Natural killer cell (primary cell): ENCODE results near the gene CDK13. TPM values are rescaled to one million over a fixed set of nuclear protein-coding genes. Genes with fewer than 3 reads are reported as not detected.

Source experiments
- ATAC-seq, 3 donors: fragments of 150-1000 bp in 2 of 3; fragments of 200-7000 bp in 1 of 3; cut with Tn5 transposase; 1 replicate in 1 of 3; 2 replicates in 2 of 3; pipeline ENCODE4 v1.10.0; 2021; ENCODE audit warnings: mild to moderate bottlenecking in 2 of 3, moderate library complexity in 2 of 3
- DNase-seq, 2 donors: peaks; one replicate each; pipeline versions ENCODE4 v3.0.0 to v3.0.0-alpha.2; 2013 to 2021; ENCODE audit warnings: mixed read lengths in 1 of 2
- H3K27ac ChIP-seq: one replicate; pipeline ENCODE4 v1.5.1; 2013; ENCODE audit warnings: mild to moderate bottlenecking, low read length
- H3K27me3 ChIP-seq: one replicate; pipeline ENCODE4 v1.6.1; 2013; ENCODE audit warnings: low read length; ENCODE audit not compliant: control insufficient read depth, insufficient read depth
- H3K36me3 ChIP-seq: one replicate; pipeline ENCODE4 v1.6.1; 2013; ENCODE audit warnings: low read length; ENCODE audit not compliant: control insufficient read depth, insufficient read depth
- H3K4me1 ChIP-seq: one replicate; pipeline ENCODE4 v1.6.1; 2013; ENCODE audit warnings: low read length; ENCODE audit not compliant: control insufficient read depth, insufficient read depth
- H3K4me3 ChIP-seq: one replicate; pipeline ENCODE4 v1.5.1; 2013; ENCODE audit warnings: low read length
- H3K9me3 ChIP-seq: one replicate; pipeline ENCODE4 v1.6.1; 2013; ENCODE audit warnings: low read length; ENCODE audit not compliant: control insufficient read depth, insufficient read depth
- H3K27ac Mint-ChIP-seq, 2 donors: one replicate each; pipeline ENCODE4 v1.8.0; 2022; ENCODE audit warnings: mild to moderate bottlenecking in 2 of 2, mixed read lengths in 2 of 2, moderate library complexity in 1 of 2
- H3K27me3 Mint-ChIP-seq, 2 donors: one replicate each; pipeline ENCODE4 v1.8.0; 2022; ENCODE audit warnings: low read depth in 2 of 2, mixed read lengths in 2 of 2
- H3K36me3 Mint-ChIP-seq: one replicate; pipeline ENCODE4 v1.8.0; 2022; ENCODE audit warnings: mixed read lengths
- H3K4me1 Mint-ChIP-seq, 2 donors: one replicate each; pipeline ENCODE4 v1.8.0; 2022; ENCODE audit warnings: mixed read lengths in 2 of 2
- H3K4me3 Mint-ChIP-seq: one replicate; pipeline ENCODE4 v1.8.0; 2022; ENCODE audit warnings: mild to moderate bottlenecking, moderate library complexity, mixed read lengths
- H3K9me3 Mint-ChIP-seq, 2 donors: one replicate each; pipeline ENCODE4 v1.8.0; 2022; ENCODE audit warnings: mixed read lengths in 2 of 2
- CTCF ChIP-seq: fragments of 200-600 bp; IDR thresholded peaks from one replicate; pipeline ENCODE4 v1.8.0; 2022; ENCODE audit warnings: antibody characterized with exemption
- WGBS: methylation state at CpG from one replicate; pipeline ENCODE4 v1.1.7; 2013; ENCODE audit warnings: missing lambda C conversion rate; ENCODE audit not compliant: insufficient coverage; 5-methylcytosine and 5-hydroxymethylcytosine counted together
- intact Hi-C: fragments of 100-400 bp; cut with micrococcal nuclease; formaldehyde crosslinking; loops from one replicate; pipeline ENCODE4 v1.14.2; 2022
- total RNA-seq, 4 donors: library from RNA; stranded (reverse); fragments of 120-200 nt in 1 of 4; gene quantifications; one replicate each; pipeline versions ENCODE4 v1.2.3 to v1.2.4, GENCODE V29; 2013 to 2022

CDK13 gene
- total RNA-seq, 3 donors from 2014 or later (not counting 1 experiment from before 2014, with no cell fraction given): 149 to 179 (median 163) TPM

GRCh38 chr7:39978230-39978934, 28.3 kb downstream of the CDK13 start:
- Histone ChIP-seq H3K9me3 (no peaks in the 10 kb centered on the region), H3K4me3 (no peak overlapping the region), H3K27ac (no peak overlapping the region), H3K4me1 (peaks cover 21% of the 10 kb centered on the region), H3K27me3 (no peaks in the 10 kb centered on the region), H3K36me3 (no peaks in the 10 kb centered on the region)
- 53% methylated on average over 3 of the region's 3 CpGs for WGBS
- Mint-ChIP-seq H3K4me1 (peaks cover 12 to 15% of the 10 kb centered on the region in 2 donors), H3K27me3 (no peaks in the 10 kb centered on the region), H3K4me3 (no peak overlapping the region), H3K9me3 (no peaks in the 10 kb centered on the region), H3K36me3 (no peaks in the 10 kb centered on the region), H3K27ac (no peak overlapping the region)
- intact Hi-C loops: no loop called here
- ATAC-seq (peak in 1 of 3 donors; percentile 16), DNase-seq (peak in 1 of 2 donors; percentile 20)
- no peak for TF ChIP-seq CTCF

GRCh38 chr7:39979406-39980073, 29.5 kb downstream of the CDK13 start:
- Histone ChIP-seq H3K4me1 (peaks cover 21% of the 10 kb centered on the region), H3K36me3 (no peaks in the 10 kb centered on the region), H3K4me3 (no peak overlapping the region), H3K27ac (peak overlapping the region; percentile 40), H3K9me3 (no peaks in the 10 kb centered on the region), H3K27me3 (no peaks in the 10 kb centered on the region)
- H3K27me3 Mint-ChIP-seq: no peaks in the 10 kb centered on the region
- H3K4me1 Mint-ChIP-seq: peaks cover 13 to 14% of the 10 kb centered on the region in 2 donors
- intact Hi-C loops: no loop called here
- TF ChIP-seq CTCF: no peak
- no peak overlapping the region for H3K27ac Mint-ChIP-seq
- H3K4me3 Mint-ChIP-seq: no peak overlapping the region
- DNase-seq: peak in 1 of 2 donors; percentile 56
- H3K9me3 Mint-ChIP-seq: no peaks in the 10 kb centered on the region
- 37% methylated on average over 6 of the region's 8 CpGs for WGBS
- ATAC-seq: peak; percentile 64 to 80 (median 70)
- no peaks in the 10 kb centered on the region for H3K36me3 Mint-ChIP-seq

- no peak for TF ChIP-seq CTCF
- Histone ChIP-seq H3K4me3 (no peak overlapping the region), H3K9me3 (no peaks in the 10 kb centered on the region), H3K36me3 (peaks cover 16% of the 10 kb centered on the region), H3K27ac (no peak overlapping the region), H3K4me1 (peaks cover 12% of the 10 kb centered on the region), H3K27me3 (no peaks in the 10 kb centered on the region)
- 80% methylated on average over 2 of the region's 4 CpGs for WGBS
- no peak for DNase-seq
- H3K27ac Mint-ChIP-seq: peak overlapping the region; percentile 9 to 80
- peaks cover 42 to 49% of the 10 kb centered on the region in 2 donors for H3K4me1 Mint-ChIP-seq
- ATAC-seq: peak in 1 of 3 donors; percentile 30
- H3K36me3 Mint-ChIP-seq: no peaks in the 10 kb centered on the region
- H3K4me3 Mint-ChIP-seq: no peak overlapping the region
- no peaks in the 10 kb centered on the region for H3K9me3 Mint-ChIP-seq
- no peaks in the 10 kb centered on the region for H3K27me3 Mint-ChIP-seq
- intact Hi-C loops: loop anchor here (5.0 kb wide), 1 partner anchor 33 kb away; the partner anchor contains the start of gene CDK13
Observed at GRCh38 chr7:39985398-39985918, 35.4 kb downstream of the CDK13 start.
